Measurements from ENCODE around the gene GRB7. TPM values are rescaled to one million over a fixed set of nuclear protein-coding genes. Genes with fewer than 3 reads are reported as not detected.
"Not testable (repeated sequence)": the region's sequence is repeated elsewhere in the genome, so short reads cannot be mapped to it uniquely, and the experiment has no call there.

Gene GRB7
- total RNA-seq, 3 donors from 2014 or later, result 27.9 to 69.2 TPM; not detected in 1

DNA sequence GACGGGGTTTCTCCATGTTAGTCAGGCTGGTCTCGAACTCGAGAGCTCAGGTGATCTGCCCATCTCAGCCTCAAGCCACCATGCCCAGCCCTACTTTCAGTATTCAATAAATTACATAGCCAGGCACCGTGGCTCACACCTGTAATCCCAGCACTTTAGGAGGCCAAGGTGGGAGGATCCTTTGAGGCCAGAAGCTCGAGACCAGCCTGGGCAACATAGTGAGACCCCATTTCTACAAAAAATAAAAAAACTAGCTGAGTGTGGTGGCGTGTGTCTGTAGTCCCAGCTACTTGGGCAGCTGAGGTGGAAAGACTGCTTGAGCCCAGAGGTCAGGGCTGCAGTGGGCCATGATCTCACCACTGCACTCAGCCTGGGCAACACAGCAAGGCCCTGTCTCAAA is 15.6 kb upstream of the GRB7 start:
- no peak for DNase-seq (ENCODE audit: low spot score in 2 of 2)
- H3K36me3 ChIP-seq, result no peaks in the 10 kb centered on the region

DNA sequence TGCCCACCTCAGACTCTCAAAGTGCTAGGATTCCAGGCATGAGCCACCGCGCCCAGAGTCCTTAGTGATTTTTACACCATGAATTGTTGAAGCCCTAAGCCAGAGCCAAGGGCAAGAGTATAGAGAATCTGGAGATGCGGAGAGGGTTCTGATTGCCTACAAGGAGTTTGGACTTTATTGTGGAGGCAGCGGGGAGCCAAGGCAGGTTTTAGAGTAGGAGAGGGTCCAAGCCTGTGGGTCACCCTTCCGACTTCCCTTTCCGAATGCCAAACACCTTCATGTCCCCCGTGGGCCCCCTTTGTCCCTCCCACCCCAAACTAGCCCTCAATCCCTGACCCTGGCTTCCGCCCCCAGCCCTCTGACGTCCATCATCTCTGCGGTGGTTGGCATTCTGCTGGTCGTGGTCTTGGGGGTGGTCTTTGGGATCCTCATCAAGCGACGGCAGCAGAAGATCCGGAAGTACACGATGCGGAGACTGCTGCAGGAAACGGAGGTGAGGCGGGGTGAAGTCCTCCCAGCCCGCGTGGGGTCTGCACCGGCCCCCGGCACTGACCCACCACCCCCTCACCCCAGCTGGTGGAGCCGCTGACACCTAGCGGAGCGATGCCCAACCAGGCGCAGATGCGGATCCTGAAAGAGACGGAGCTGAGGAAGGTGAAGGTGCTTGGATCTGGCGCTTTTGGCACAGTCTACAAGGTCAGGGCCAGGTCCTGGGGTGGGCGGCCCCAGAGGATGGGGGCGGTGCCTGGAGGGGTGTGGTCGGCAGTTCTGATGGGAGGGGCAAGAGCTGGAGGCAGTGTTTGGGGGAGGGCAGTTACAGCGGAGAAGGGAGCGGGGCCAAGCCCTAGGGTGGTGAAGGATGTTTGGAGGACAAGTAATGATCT is 14.5 kb upstream of the GRB7 start:
- no peak for DNase-seq (ENCODE audit: low spot score in 2 of 2)
- H3K9me3 ChIP-seq, result no peaks in the 10 kb centered on the region
- no peak overlapping the region for H3K4me3 ChIP-seq
- no peak for TF ChIP-seq POLR2AphosphoS5 (IDR thresholded peaks at IDR 0.05)
- TF ChIP-seq, protein P1, sequence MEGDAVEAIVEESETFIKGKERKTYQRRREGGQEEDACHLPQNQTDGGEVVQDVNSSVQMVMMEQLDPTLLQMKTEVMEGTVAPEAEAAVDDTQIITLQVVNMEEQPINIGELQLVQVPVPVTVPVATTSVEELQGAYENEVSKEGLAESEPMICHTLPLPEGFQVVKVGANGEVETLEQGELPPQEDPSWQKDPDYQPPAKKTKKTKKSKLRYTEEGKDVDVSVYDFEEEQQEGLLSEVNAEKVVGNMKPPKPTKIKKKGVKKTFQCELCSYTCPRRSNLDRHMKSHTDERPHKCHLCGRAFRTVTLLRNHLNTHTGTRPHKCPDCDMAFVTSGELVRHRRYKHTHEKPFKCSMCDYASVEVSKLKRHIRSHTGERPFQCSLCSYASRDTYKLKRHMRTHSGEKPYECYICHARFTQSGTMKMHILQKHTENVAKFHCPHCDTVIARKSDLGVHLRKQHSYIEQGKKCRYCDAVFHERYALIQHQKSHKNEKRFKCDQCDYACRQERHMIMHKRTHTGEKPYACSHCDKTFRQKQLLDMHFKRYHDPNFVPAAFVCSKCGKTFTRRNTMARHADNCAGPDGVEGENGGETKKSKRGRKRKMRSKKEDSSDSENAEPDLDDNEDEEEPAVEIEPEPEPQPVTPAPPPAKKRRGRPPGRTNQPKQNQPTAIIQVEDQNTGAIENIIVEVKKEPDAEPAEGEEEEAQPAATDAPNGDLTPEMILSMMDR (IDR thresholded peaks at IDR 0.05), result no peak
- no peak for TF ChIP-seq POLR2A (IDR thresholded peaks at IDR 0.05)
- peak overlapping the region; percentile 19 to 48 for H3K27ac ChIP-seq
- intact Hi-C loops (cut with DNase I; ENCODE audit: low total_unique reads), result no loop called here
- H3K27me3 ChIP-seq, result no peaks in the 10 kb centered on the region
- no peaks in the 10 kb centered on the region for H3K36me3 ChIP-seq
- no peaks in the 10 kb centered on the region for H3K4me1 ChIP-seq

More for the DNA sequence above, 15.6 kb upstream of the GRB7 start:
- Histone ChIP-seq H3K9me3 (no peaks in the 10 kb centered on the region), H3K4me1 (peaks cover 0 to 1% of the 10 kb centered on the region in 2 donors), H3K4me3 (no peak overlapping the region), H3K27me3 (no peaks in the 10 kb centered on the region), H3K27ac (no peak overlapping the region)
- TF ChIP-seq POLR2A (IDR thresholded peaks at IDR 0.05), result no peak
- TF ChIP-seq, protein P1 (IDR thresholded peaks at IDR 0.05), result no peak
- TF ChIP-seq POLR2AphosphoS5 (IDR thresholded peaks at IDR 0.05), result no peak
- intact Hi-C loops (cut with DNase I; ENCODE audit: low total_unique reads), result no loop called here

DNA sequence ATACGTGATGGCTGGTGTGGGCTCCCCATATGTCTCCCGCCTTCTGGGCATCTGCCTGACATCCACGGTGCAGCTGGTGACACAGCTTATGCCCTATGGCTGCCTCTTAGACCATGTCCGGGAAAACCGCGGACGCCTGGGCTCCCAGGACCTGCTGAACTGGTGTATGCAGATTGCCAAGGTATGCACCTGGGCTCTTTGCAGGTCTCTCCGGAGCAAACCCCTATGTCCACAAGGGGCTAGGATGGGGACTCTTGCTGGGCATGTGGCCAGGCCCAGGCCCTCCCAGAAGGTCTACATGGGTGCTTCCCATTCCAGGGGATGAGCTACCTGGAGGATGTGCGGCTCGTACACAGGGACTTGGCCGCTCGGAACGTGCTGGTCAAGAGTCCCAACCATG is 13.0 kb upstream of the GRB7 start:
- Histone ChIP-seq H3K36me3 (no peaks in the 10 kb centered on the region), H3K9me3 (no peaks in the 10 kb centered on the region), H3K4me3 (no peak overlapping the region), H3K27ac (no peak overlapping the region), H3K4me1 (peaks cover 4 to 9% of the 10 kb centered on the region in 2 donors), H3K27me3 (no peaks in the 10 kb centered on the region)
- no peak for DNase-seq (ENCODE audit: low spot score in 2 of 2)
- intact Hi-C loops (cut with DNase I; ENCODE audit: low total_unique reads), result no loop called here
- TF ChIP-seq POLR2AphosphoS5 (IDR thresholded peaks at IDR 0.05) (no peak), POLR2A (IDR thresholded peaks at IDR 0.05) (no peak)
- TF ChIP-seq, protein P1 (IDR thresholded peaks at IDR 0.05), result no peak

DNA sequence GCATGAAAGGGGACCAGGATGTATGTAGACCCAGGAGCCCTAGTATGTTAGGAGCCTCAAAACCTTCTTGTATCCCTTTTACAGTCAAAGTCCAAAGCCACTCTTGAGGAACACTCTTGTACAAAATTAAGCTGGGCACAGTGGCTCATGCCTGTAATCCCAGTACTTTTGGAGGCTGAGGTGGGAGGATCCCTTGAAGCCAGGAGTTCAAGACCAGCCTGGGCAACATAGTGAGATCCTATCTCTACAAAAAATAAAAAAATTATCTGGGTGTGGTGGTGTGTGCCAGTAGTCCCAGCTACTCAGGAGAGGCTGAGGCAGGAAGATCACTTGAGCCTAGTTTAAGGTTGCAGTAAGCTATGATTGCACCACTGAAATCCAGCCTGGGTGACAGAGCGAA is 11.8 kb upstream of the GRB7 start:
- H3K9me3 ChIP-seq; H3K27me3 ChIP-seq; DNase-seq (ENCODE audit: low spot score in 2 of 2); H3K4me3 ChIP-seq; intact Hi-C loops (cut with DNase I; ENCODE audit: low total_unique reads); H3K36me3 ChIP-seq; H3K27ac ChIP-seq: not testable (repeated sequence)
- H3K4me1 ChIP-seq, result peaks cover 4 to 10% of the 10 kb centered on the region in 2 donors

DNA sequence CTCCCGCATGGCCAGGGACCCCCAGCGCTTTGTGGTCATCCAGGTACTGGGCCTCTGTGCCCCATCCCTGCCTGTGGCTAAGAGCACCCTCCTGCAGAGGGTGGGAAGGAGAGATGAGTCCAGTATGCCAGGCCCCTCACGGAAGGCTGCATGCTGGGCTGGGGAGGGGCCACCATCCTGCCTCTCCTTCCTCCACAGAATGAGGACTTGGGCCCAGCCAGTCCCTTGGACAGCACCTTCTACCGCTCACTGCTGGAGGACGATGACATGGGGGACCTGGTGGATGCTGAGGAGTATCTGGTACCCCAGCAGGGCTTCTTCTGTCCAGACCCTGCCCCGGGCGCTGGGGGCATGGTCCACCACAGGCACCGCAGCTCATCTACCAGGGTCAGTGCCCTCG is 11.1 kb upstream of the GRB7 start:
- Histone ChIP-seq H3K4me3 (no peak overlapping the region), H3K27me3 (no peaks in the 10 kb centered on the region), H3K36me3 (no peaks in the 10 kb centered on the region), H3K27ac (no peak overlapping the region), H3K4me1 (peaks cover 4 to 10% of the 10 kb centered on the region in 2 donors), H3K9me3 (no peaks in the 10 kb centered on the region)
- intact Hi-C loops (cut with DNase I; ENCODE audit: low total_unique reads), result no loop called here
- TF ChIP-seq POLR2A (IDR thresholded peaks at IDR 0.05) (no peak), POLR2AphosphoS5 (IDR thresholded peaks at IDR 0.05) (no peak)
- TF ChIP-seq, protein P1 (IDR thresholded peaks at IDR 0.05), result no peak
- no peak for DNase-seq (ENCODE audit: low spot score in 2 of 2)
